ENCODE measurements around the gene YWHAG.
"Not testable (repeated sequence)": the region's sequence is repeated elsewhere in the genome, so short reads cannot be mapped to it uniquely, and the experiment has no call there.

Gene YWHAG

DNA sequence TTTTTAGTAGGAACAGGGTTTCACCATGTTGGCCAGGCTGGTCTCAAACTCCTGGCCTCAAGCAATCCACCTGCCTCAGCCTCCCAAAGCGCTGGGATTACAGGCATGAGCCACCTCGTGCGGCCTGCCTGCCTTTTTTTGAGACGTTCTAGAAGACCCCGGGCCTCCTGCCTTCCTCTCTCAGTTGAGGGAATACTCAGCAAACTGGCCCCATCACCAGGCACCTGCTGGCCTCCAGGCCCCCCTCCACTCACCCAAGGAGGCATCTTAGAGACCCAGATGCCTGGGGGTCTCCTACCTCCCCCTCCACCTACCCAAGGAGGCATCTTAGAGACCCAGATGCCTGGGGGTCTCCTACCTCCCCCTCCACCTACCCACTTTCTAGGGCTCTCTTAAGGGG, 65.9 kb downstream of the YWHAG start:
- not testable (repeated sequence) for DNase-seq

DNA sequence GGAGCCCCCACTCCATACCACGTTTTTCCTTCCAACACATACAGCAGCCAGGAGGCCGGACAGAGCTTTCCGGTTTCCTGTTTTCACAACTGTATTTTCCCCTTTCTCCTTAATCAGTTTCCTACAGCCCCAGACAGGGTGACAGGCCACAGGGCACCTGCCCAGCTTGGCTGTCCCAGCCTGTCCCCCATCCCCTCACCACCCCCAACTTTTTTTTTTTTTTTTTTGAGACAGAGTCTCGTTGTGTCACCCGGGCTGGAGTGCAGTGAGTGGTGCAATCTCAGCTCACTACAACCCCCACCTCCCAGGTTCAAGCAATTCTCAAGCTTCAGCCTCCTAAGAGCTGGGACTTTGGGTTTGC, 66.6 kb downstream of the YWHAG start:
- DNase-seq: no peak

DNA sequence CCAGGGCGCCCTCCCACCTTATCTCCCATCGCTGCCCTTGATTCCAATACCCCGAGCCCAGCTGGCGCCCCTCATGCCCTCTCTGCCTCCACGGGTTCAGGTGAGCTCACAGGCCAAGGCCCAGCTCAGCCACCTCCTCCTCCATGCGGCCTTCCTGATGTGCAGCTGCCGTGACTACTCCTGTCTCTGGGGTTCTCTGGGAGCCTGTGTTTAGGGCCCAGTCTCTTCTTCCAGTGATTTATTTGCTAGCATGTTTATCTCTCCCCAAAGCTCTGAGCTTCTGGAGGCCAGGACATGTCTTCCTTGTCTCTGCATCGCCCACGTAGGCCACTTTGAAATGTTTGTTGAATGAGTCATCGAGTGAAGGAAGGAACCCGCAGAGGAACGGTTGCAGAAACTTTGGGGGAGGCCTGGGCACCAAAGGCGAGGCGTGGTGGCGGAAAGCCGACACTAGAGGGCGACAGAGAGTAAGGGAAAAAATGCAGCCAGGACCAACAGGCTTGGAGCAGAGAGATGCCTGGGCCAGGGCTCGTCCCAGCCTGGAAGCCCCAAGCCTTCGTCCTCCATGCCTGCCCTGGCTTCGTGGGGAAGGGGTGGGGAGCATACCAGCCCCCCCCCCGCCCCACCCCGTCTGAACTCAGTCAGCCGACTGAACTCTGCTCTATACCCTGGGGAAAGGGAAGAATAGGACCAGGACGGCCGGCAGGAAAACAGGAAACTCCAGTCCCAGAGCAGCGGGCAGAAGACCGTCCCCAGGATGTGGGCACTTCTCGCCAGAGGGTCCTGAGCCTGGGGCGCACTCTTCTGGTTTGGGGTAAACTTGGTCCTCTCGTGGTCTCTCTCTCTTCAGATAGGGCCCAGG, 67.2 kb downstream of the YWHAG start:
- no peak for DNase-seq

DNA sequence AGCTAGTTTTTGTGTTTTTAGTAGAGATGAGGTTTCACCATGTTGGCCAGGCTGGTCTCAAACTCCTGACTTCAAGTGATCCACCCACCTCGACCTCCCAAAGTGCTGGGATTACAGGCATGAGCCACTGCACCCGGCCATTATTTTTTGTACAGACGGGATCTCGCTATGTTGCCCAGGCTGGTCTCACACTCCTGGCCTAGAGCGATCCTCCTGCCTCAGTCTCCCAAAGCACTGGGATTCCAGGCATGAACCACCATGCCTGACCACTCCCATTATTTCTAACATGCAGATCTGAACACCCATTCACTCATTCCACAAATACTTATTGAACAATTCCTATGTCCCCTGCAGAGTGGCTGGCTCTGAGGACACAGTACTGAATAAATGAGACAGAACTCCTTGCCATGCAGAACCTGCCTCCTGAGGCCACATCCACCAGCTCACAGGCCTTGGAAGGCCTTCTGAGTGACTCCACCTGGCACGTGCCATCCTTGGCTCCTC, 67.9 kb downstream of the YWHAG start:
- not testable (repeated sequence) for DNase-seq

DNA sequence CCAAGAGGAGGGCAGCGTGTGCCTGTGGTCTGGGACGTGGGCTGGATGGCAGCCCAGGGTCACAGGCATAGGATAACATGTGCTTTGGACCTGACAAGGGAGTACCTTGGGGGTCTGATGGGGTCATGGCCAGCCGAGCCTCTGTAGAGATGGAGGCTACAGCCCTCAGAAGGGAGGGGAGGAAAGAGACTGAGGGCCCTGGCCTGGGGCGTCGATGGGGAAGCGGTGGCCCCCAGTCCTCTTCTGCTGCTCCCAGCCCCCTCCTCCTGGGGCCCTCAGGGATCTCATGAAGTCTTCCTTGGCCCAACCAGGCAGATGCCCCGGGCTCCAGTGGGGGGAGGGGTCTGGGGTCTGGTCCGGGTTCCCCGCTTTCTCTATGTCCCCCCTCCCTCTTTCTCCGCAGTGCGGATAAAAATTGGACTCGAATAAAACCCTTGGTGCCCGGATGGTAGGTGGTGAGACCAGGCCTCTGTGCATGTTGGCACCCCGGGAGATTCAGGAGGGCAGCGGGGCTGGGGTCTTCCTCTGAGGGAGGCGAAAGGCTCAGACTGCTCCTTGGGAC, 71.9 kb downstream of the YWHAG start:
- no peak for DNase-seq

DNA sequence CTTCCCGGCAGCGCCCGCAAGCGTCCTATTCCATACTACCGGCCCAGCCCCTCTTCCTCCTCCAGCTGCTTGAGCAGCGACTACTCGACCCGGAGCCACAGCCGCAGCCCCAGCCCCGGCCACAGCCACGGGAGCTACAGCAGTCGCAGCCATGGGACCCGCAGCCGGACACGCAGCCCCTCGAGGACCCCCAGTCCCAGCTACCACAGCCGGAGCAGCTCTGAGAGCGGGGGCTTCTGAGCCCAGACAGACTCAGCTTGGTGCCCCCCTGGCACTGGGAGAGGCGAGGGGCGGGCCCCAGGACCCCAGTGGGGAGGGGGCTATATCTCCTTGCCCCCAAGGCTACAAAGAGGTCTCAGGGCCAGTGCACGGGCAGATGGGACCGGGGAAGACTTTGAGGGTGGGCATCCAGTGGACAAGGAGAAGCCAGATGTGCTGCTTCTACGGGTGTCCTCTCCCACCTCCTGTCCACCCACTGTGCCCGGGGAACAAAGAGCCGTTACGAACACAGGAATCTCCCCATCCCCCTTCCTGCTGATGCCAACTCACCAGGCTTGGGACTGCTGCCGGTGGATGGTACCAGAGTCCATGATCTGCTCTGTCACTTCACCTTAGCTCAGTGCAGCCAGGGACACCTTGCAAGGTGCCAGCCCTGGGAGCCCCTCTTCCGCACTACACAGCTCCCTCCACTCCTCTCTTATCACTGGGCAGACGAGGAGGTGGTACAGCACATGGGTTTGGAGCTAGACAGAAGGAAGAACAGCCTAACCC, 73.0 kb downstream of the YWHAG start:
- no peak for DNase-seq

DNA sequence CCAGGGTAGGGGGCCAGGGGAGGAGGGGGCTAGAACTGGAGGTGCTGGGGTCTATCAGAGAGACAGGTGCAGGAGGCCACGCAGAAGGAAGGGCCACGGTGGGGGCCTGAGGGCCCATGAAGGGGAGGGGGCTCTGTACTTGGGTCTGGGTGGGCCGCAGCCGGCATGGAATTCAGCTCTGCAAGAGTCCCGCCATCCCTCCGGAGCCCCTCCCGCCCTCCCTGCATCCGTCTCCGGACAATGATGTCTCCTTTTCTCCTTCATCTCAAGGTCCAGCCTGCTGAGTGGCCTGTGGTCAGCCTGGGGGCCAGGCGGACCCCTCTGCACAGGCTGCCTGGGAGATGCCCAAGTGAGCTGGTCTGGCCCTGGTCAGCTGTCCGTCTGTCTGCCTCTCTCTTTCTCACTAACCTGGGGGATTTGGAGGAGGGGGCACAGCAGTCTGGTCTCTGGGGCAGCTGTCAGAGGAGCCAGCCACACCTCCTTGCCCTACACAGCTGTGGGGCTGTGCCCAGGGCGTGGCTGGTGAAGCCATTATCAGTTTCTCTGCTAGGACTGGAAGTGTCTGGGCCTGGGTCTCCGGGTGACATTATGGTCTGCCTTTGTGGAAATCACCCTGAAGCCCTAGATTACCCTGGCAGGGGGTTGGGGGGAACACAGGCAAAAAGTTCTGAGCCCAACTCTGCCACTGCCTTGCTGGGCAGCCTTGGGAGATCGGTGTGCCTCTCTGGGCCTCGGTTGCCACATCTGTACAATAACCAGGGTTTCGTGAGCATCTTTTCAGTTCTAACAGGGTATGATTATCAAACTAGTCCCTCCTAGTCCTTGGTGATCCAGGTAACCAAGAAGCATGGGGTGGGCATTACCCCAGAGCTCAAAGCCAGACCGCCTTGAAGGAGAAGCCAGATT, 75.3 kb downstream of the YWHAG start:
- DNase-seq: no peak

DNA sequence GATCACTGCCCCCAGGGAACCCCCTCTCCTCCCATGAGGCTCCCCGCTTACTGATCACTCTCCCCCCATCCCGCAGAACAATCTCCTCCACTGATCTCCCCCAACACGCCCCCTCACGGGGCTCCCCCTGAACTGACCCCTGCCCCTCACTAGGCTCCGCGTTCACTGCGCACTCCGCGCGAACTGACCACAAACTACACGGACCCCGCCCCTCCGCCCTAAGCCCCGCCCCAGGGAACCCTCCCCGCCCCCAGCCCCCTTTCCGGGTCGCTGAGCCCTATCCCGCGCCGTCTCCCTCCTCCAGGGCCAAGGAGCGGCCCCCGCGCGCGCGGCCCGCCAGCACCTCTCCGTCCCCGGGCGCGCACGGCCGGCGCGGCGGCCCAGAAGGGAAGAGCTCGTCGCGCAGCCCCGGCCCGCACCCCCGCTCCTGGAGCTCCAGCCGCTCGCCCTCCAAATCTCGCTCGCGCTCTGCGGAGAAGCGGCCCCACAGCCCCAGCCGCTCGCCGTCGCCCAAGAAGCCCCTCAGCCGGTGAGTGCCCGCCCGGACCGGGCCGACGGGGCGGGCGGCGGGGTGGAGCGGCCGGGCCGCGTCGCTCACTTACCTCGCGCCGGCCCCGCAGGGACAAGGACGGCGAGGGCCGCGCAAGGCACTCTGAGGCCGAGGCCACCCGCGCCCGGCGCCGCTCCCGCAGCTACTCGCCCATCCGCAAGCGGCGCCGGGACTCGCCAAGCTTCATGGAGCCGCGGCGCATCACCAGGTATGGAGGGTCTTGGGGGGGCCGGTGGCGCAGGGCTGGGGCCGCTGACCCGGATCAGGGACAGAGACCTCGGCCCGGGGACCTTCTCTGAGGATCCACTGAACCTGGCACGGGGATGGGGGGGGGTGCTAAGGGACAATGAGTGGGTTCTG, 76.2 kb downstream of the YWHAG start:
- DNase-seq: no peak

DNA sequence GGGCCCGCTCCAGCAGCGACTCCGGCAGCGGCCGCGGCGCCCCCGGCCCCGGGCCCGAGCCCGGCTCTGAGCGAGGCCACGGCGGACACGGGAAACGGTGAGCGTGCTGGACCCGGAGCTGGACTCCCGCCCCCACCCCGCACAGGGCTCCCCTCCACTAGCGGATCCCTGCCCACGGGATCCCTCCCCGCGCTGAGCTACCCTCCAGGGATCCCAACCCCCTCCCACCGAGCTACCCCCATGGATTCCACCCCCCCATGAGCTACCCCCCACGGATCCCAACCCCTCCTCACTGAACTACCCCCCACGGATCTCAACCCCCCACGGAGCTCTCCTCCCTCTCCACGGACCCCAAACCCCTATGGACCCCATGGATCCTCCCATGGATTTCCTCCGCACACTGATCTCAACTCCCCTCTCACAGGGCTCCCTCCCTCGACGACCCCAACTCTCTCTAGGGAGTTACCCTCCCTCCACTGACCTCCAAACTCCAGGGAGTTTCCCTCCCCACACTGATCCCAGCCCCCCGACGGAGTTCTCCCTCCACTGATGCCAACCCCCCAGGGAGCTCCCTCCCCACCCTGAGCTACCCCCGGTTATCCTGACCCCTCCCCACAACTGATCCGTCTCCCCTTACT, 77.0 kb downstream of the YWHAG start:
- no peak for DNase-seq

DNA sequence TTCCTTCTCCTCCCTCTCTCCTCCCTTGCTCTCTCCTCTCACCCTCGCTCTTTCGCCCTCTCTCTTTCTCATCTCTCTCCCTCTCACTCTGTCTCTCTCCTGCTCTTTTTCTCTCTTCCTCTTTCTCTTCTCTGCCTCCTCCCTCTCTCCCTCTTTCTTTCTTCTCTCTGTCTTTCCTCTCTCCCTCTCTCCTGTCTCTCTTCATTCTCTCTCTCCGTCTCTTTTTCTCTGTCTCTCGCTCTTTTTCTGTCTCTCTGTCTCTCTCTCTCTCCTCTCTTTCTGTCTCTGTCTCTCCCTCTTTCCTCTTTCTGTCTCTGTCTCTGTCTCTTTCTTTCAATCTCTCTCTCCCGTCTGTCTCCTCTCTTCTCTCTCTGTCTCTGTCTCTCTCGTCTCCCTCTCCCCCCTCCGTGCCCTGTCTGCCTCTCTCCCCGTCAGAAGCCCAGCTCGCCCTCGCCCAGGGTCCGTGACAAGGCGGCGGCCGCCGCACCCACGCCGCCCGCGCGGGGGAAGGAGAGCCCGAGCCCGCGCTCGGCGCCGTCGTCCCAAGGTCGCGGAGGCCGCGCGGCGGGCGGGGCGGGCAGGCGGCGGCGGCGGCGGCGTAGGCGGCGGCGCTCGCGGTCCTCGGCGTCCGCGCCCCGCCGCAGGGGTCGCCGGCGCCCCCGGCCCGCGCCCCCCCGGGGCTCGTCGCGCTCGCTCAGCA, 77.6 kb downstream of the YWHAG start:
- DNase-seq: no peak

DNA sequence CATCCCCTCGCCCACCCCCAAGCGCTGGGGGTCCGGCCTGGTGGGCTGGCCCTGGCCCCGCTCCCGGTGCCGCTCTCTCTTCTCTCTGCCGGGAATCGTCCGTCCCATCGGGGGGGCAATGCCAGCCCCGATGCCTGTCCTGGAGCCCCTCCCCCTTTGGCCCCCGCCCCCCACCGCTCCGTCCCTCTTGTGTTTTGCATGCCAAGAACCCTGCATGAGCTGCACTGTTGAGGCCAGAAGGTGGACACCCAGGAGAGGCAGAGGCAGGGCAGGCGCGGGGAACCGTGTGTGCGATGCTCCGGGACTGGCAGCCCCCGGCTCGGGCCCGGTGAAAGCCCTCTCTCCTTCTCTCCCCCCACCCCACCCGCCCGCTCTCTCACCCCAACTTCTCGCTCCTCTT, 78.4 kb downstream of the YWHAG start:
- DNase-seq: no peak

DNA sequence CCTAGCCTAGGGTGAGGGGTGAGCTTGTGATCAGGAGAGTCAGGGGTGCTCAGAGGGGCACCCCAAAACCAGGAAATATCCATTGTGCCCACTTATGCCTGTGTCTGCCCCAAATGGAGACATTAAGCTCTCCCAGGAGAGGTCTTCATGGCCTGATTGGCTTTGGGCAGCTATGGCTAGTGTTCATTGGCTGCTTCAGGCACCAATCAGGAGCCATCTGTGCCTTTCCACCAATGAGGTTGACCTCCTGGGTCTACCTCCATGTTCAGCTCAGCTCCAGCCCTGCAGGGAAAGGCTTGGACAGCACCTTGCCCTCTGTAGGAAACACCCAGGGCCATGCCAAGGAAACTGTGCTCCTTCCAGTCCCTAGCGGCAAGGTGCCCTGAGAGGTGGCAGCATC, 80.3 kb downstream of the YWHAG start:
- no peak for DNase-seq

Data from NCI-H187 treated with DMSO at 0.1 percent for 48 hours (cell line).